HL-60 (cell line): ENCODE data around the gene ZNF513.
"Not testable (repeated sequence)": the region's sequence is repeated elsewhere in the genome, so short reads cannot be mapped to it uniquely, and the experiment has no call there.

ENCODE experiments used
- DNase-seq, 2 experiments: peaks; one replicate each; pipeline ENCODE4 v3.0.0-alpha.2; 2010 to 2020; ENCODE audit warnings: low read depth in 1 of 2, low spot score in 1 of 2
- H3K27ac ChIP-seq: fragments of 250-450 bp; sonication (Bioruptor Pico); replicated peaks from 2 replicates; pipeline ENCODE4 v1.5.1; 2020; ENCODE audit warnings: mild to moderate bottlenecking, moderate library complexity
- H3K27me3 ChIP-seq: fragments of 250-450 bp; sonication (Bioruptor Pico); 2 replicates; pipeline ENCODE4 v1.5.1; 2021; ENCODE audit warnings: mild to moderate bottlenecking, moderate library complexity; ENCODE audit not compliant: insufficient read depth, poor library complexity, severe bottlenecking
- H3K4me3 ChIP-seq: replicated peaks from 2 replicates; pipeline ENCODE4 v1.5.1; 2011; ENCODE audit warnings: mild to moderate bottlenecking, control low read depth, low read length; ENCODE audit not compliant: insufficient read depth
- GABPA ChIP-seq: IDR thresholded peaks from 2 replicates; pipeline ENCODE4 v1.6.1; 2012; ENCODE audit warnings: low read depth
- POLR2AphosphoS5 ChIP-seq: IDR thresholded peaks from 2 replicates; pipeline ENCODE4 v1.6.1; 2012; ENCODE audit warnings: low read depth
- REST ChIP-seq: IDR thresholded peaks from 2 replicates; pipeline ENCODE4 v1.6.1; 2012; ENCODE audit warnings: low read depth; ENCODE audit not compliant: insufficient replicate concordance
- SPI1 ChIP-seq: IDR thresholded peaks from 2 replicates; pipeline ENCODE4 v1.6.1; 2012; ENCODE audit warnings: low read depth, mild to moderate bottlenecking, borderline replicate concordance
- TF ChIP-seq, protein P1 (sequence below): IDR thresholded peaks from one replicate; pipeline ENCODE4 v1.5.1; 2011; ENCODE audit warnings: low read length, control low read depth, inconsistent platforms; ENCODE audit not compliant: insufficient read depth

ZNF513 gene

DNA sequence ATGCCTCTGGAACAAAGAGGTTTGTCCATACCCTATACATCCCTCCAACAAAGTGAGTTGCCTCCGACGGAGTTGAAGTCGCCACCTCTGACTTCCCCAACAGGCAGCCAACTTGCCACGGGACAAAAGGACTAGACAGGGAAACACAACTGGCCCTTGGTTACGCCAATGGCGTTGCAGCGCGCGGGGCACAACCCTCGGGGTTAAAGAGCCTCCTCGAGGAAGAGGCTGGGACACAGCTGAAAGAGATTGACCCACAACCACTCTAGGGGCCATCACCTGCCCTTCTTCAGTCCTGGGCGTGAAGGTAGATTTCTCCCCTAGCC, 24.5 kb downstream of the ZNF513 start:
- Histone ChIP-seq H3K27me3 (no peaks in the 10 kb centered on the region), H3K4me3 (peak overlapping the region; percentile 82), H3K27ac (peak overlapping the region; percentile 95)
- peak in 1 of 2 experiments; percentile 87 for DNase-seq
- no peak for TF ChIP-seq POLR2AphosphoS5
- TF ChIP-seq REST, result no peak
- TF ChIP-seq, protein P1, sequence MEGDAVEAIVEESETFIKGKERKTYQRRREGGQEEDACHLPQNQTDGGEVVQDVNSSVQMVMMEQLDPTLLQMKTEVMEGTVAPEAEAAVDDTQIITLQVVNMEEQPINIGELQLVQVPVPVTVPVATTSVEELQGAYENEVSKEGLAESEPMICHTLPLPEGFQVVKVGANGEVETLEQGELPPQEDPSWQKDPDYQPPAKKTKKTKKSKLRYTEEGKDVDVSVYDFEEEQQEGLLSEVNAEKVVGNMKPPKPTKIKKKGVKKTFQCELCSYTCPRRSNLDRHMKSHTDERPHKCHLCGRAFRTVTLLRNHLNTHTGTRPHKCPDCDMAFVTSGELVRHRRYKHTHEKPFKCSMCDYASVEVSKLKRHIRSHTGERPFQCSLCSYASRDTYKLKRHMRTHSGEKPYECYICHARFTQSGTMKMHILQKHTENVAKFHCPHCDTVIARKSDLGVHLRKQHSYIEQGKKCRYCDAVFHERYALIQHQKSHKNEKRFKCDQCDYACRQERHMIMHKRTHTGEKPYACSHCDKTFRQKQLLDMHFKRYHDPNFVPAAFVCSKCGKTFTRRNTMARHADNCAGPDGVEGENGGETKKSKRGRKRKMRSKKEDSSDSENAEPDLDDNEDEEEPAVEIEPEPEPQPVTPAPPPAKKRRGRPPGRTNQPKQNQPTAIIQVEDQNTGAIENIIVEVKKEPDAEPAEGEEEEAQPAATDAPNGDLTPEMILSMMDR, result no peak
- TF ChIP-seq SPI1, result no peak; the same call in 1 of the 2 replicates
- TF ChIP-seq GABPA, result no peak

GRCh38 chr2:27354597-27354927, 26.0 kb downstream of the ZNF513 start:
- Histone ChIP-seq H3K4me3 (no peak overlapping the region), H3K27me3 (no peaks in the 10 kb centered on the region), H3K27ac (no peak overlapping the region)
- TF ChIP-seq, protein P1, result no peak
- TF ChIP-seq GABPA (no peak), SPI1 (no peak), POLR2AphosphoS5 (no peak), REST (no peak)
- DNase-seq, result no peak

DNA sequence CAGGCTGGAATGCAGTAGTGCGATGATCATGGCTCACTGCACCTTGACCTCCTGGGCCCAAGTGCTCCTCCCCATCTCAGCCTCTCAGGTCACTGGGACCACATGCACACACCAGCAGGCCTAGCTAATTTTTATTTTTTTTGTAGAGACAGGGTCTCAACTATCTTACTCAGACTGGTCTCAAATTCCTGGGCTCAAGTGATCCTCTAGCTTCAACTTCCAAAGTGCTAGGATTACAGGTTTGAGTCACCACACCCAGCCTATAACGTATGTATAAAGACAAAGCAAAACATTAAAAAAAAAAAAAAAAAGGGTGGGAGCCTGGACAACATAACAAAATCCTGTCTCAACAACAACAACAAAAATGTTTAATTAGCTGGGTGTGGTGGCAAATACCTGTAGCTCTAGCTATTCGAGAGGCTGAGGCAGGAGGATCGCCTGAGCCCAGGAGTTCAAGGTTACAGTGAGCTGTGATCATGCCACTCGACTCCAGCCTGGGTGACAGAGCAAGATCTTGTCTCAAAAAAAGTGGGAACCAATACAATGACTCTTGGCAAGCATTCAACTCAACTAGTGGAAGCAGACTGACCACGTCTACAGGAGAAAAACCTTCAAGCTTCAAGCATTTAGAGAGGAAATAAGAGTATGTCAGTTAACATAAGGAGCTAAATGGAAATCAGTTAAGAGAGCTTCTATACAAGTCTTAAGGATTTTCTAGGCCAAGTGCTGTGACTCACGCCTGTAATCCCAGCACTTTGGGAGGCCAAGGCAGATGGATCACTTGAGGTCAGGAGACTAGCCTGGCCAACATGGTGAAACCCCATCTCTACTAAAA, 26.6 kb downstream of the ZNF513 start:
- Histone ChIP-seq H3K27me3 (no peaks in the 10 kb centered on the region), H3K4me3 (no peak overlapping the region), H3K27ac (no peak overlapping the region)
- TF ChIP-seq SPI1, result no peak
- TF ChIP-seq REST, result no peak
- peak in 1 of 2 experiments; percentile 55 for DNase-seq

DNA sequence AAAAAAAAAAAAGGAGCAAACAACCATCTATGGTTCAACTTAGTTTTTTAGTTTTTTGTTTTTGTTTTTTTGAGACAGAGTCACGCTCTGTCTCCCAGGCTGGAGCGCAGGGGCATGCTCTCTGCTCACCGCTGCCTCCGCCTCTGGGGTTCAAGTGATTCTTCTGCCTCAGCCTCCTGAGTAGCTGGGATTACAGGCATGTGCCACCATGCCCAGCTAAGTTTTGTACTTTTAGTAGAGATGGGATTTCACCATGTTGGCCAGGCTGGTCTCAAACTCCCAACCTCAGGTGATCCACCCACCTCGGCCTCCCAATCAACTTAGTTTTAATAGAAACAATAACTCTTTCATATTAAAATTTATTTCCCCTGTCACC, 27.2 kb downstream of the ZNF513 start:
- H3K27me3 ChIP-seq, H3K4me3 ChIP-seq, H3K27ac ChIP-seq, DNase-seq: not testable (repeated sequence)
